CD4-positive, alpha-beta T cell treated with Interleukin-21 for 1 hour (primary cell): ENCODE results near the gene ZNF593OS.

Experiments used
- DNase-seq: peaks from one replicate; pipeline ENCODE4 v3.0.0-alpha.2; 2020

Gene ZNF593OS

GRCh38 chr1:26182383-26182696, 10.7 kb upstream of the ZNF593OS start:
- DNase-seq, result no peak

DNA sequence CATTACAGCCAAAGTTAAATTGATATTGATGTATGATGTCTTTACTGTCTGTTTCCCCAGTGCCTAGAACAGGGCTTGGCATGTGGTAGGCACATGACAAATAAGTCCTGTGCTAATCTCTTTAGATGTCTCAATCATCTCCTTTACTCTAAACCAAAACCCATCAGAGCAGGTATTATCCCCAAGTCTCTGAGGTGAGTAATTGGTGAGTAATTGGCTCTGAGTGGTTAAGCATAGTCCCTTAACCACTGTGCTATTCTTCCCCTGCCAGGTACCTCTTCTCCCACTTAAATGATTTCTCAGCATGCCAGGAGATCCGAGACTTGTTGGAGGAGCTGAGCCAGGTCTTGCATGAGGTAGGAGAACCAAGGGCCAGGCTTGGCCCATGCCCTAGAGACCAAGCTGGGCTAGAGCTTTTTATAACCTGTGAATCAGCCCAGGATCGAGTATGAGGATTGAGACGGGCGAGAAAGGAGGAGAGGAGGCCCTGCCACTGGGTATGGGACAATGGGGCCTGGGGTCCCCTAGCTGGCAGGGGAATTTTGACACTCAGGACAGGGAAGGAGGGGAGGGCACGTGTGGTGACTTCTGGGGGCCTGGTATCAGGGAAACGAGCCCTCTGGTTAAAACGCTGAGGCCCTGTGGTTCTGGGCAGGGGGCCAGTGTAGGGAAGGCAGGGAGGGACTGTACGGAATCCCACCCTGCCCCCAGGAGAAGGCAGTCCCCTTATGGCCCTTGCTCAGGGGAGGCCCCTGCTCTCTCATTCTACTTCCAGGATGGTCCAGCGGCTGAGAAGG, 10.2 kb upstream of the ZNF593OS start:
- DNase-seq, result no peak

GRCh38 chr1:26180010-26180506, 8.4 kb upstream of the ZNF593OS start:
- DNase-seq, result no peak

DNA sequence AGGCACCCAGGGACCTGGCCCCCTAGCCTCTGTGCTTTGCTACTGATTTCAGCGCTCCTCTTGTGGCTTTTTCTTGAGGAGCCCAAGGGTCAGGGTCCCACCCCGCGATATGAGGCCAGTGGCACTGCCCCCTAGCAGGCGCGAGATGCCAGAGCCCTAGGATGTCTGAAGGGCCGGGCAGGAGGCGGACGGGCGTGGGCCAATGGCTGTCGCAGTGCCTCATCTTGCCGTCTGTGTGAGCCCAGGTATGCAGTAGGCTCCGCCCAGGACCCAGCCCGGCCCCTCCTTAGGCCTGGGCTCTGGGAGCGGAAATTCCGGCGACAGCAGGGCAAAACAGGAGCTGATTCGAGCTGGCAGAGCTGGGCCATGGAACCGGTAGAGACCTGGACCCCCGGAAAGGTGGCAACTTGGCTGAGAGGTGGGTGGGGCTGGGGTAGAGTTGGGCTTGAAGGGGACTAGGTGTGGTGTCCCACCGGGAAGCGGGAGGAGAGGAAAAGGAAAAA, 5.6 kb upstream of the ZNF593OS start, which contains the start of gene CNKSR1:
Gene CNKSR1 (plus strand): TSS at position 310 of the 503 bp plus-strand sequence. CDS start 57 bp downstream, at position 367.
- DNase-seq, result peak; percentile 22

- no peak for DNase-seq
These were observed 3.7 kb upstream of the ZNF593OS start for GRCh38 chr1:26175346-26175745.

GRCh38 chr1:26170472-26170821, 1.2 kb downstream of the ZNF593OS start:
- no peak for DNase-seq

GRCh38 chr1:26169669-26170471, 1.8 kb downstream of the ZNF593OS start, which contains the start of gene ZNF593:
Gene ZNF593 (plus strand): TSS chr1:26169908. CDS start chr1:26169984, 76 bp downstream.
- peak; percentile 91 for DNase-seq

- DNase-seq, result no peak
These were observed 2.5 kb downstream of the ZNF593OS start for GRCh38 chr1:26169198-26169554.

DNA sequence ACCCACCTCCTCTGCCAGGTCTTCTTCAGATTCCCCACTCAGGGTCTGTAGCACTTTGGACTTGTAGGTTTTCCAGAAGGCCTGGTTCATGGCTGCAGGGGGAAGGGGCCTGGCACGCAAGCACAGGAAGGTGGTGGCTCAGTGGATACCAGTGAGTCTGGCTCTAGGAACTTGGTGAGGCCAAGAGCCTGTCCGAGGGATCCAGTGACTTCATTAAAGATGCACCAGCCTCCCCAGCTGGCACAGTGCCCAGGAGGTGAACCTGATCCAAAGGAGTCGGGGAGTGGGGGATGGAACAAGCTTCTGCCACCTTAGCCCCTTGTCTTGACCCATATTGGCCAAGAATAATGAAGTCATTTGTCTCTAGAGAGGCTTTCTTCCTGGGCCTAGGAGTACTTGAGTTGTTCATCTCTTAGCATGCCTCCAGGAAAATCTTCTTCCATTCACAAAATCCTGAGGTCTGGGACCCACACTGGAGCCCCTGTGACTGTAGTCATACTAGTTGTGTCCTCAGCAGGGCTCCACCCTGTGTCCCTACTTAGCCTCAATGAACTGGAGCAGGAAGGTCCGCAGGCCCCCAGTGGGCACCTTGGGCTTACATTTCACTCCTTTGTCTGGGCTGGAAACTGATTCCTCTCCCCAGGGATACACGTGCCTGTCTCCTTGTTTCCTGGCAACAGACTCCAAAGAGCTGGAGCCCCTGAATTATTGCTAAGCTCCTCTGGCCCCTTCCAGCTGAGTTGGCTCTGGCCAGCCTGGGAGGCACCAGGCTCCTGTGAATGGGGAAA, 3.0 kb downstream of the ZNF593OS start, which contains the start of gene C1orf232:
Gene C1orf232 (minus strand): TSS at position 554 of the 788 bp plus-strand sequence. CDS start 464 bp downstream, at position 90.
- no peak for DNase-seq

- DNase-seq, result peak; percentile 11
These were observed 4.8 kb downstream of the ZNF593OS start for GRCh38 chr1:26166719-26167281.

DNA sequence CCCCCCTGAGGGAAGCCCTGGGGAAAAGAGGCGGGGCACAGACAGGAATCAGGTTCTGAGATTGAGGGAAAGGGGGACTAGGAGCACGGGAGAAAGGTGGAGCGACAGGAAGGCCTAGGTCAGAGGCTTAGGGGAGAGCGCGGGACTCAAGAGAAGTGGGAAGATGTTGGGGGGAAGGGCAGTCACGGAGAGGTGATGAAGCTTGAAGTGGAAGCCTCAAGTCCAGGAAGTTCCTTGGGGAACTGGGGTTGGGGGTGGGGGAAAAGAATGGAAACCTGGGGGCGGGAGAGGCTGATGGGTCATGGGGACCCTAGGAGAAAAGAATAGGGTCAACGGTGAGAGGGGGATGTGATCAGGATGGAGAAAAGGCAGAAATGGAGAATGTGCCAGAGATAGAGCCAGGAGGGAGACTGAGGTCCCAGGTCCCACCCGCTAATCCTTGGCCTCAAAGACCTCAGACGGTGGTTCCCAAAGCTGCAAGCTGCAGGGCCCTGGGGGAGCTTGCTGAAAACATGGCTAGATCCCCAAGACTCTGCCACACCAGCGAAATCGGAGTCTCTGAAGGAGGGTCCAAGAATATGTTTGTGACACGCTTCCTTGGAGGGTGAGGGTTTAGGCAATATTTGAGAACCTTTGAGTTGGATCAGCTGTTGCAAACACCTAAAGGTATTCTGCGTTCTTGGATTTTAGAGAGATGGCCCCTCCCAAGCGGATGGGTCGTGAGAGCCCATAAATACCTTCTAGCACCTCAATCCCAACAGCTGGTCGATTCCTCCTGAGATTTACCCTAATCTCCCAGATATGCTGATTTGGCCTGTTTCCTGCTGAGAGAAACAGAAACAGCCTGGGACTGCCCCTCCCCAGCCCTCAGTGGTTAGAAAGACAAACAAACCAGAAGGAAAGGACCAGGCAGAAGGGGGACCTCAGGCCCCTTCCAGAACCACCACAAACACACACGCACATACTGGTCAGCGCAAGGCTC, 6.5 kb downstream of the ZNF593OS start:
- no peak for DNase-seq

DNA sequence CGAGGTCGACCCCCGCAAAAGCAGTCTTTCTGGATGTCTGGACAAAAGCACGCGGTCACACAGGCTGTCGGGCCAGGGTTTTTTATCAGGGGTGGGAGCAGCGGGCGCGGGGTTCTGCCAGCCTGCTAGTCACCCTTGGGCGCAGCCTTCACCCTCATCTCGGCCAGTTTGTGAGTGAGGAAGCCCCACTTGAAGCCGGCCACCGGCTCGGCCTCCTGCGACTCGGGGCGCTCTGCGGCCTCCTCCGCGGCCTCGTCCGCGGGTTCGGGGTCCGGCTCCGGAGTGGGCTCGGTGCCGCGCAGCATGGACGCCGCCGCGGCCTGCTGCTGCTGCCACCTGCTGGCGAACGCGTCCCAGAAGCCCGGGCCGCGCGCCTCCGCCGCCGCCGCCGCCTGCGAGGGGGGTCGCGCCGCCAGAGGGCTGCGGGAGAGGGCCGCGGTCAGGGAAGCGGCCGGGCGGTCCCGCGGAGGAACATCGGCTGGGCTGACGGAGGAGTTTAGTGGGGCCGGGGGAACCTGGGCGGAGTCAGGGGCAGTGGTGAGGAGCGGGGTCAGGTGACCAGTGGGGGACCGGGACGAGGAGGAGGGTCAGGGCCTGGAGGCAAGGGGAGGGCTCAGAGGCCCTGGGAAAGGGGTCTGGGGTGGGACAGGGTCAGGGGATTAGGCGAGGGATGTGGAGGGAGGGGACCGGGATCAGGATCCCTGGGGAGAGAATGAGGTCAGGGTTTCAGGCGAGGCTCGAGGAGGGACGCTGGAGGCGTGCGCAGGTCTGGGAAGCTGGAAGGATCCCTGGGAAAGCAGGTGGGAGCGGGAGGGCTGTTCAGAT, 7.4 kb downstream of the ZNF593OS start:
- DNase-seq, result peak; percentile 54

DNA sequence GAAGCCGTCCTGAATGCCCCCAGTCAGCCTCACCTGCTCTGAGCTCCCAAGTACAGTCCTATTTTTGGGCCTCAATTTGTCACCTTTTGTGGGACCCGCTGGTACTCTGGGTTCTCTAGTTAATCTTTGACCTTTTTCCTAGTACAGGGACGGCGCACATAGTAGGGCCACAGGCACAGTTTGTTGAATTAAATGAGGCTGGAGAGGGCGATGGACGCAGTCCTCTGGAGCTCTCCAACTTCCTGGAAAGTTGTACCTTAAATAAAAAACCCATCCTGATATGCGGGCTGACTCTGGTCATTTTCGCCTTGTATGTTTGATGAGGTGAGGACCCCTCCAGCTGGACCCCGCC, 8.0 kb downstream of the ZNF593OS start:
- DNase-seq, result no peak

GRCh38 chr1:26162220-26162709, 9.4 kb downstream of the ZNF593OS start:
- DNase-seq, result no peak

DNA sequence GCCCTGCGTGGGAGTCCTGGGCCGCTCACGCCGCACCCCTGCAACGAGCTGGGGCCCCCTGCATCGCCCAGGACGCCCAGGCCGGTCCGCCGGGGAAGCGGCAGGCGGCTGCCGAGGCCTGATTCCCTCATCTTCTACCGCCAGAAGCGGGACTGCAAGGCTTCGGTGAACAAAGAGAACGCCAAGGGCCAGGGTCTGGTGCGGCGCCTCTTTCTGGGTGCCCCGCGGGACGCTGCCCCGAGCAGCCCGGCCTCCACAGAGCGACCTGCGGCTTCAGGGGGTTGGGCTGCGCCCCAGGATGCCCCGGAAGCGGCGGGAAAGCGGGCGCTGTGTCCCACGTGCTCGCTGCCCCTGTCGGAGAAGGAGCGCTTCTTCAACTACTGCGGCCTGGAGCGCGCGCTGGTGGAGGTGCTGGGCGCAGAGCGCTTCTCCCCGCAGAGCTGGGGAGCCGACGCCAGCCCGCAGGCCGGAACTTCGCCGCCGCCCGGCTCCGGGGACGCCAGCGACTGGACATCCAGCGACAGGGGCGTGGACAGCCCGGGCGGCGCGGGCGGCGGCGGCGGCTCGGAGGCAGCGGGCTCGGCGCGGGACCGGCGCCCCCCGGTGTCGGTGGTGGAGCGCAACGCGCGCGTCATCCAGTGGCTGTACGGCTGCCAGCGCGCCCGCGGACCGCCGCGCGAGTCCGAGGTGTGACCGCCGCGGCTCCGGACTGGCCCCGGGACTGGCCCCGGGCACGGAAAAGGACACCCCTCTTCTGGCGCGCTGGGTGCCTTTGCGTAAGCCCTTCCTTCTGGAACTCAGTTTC, 10.0 kb downstream of the ZNF593OS start:
- DNase-seq, result peak; percentile 29

DNA sequence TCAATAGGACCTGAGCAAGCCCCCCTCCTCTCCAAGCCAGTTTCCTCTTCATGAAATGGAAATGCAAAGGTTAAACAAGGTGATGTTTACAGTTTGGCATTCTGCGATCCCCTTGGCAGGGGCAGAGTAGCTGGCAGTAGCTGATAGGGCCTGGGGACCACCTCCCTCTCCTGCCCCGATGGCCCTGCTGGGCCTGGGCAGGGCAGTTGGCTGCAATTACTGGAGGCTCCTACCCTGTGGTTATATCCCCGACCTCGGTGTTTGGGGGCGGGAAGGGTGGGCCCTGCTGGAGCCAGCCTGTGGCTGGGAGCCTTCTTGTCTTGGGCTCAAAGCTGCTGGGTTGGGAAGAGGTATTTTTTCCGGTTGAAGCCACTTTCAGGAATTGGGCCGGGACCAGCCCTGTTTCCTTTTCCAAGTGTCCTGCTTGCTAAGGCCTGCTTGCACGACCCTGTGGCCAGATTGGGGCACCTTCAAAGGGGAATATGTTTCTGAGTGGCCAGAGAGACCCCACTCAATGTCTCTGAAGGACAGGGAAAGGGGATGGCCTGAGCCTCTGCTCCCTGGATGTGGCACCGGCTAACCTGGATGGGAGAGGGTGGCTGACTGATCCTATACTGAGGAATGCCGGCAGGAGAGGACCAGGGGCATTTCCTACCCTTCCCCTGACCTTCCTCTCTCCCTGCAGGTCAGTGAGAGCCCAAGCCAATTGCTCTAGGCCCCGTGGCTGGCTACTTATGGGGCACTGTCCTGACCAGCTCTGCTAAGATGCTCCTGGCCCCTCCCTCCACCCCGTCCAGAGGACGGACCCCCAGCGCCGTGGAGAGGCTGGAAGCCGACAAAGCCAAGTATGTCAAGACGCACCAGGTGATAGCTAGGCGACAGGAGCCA, 10.9 kb downstream of the ZNF593OS start:
- no peak for DNase-seq

DNA sequence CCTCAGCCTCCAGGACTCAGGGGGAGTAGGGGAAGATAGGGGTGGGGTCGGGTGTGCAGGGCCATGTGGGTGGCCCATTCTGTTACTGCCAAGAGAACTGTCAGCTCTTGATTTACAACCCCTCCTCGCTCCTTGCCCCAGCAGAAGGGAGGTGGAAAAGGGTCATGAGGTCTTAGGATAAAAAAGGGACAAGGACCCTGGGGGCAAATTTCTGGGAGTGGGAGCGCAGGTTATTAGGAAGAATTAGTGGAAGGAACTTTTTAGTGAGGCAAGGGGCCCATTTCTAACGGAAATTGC, 11.9 kb downstream of the ZNF593OS start:
- no peak for DNase-seq
